HG03139 (cell line): Measurements from ENCODE around the gene TSGA10IP.
A peak's percentile ranks its signal among the peaks of the same experiment; 100 is the strongest.

Experiments used
- ATAC-seq: cut with Tn5 transposase; IDR thresholded peaks from one replicate; pipeline ENCODE4 v1.9.1; 2021; ENCODE audit not compliant: unreplicated experiment

Gene TSGA10IP

DNA sequence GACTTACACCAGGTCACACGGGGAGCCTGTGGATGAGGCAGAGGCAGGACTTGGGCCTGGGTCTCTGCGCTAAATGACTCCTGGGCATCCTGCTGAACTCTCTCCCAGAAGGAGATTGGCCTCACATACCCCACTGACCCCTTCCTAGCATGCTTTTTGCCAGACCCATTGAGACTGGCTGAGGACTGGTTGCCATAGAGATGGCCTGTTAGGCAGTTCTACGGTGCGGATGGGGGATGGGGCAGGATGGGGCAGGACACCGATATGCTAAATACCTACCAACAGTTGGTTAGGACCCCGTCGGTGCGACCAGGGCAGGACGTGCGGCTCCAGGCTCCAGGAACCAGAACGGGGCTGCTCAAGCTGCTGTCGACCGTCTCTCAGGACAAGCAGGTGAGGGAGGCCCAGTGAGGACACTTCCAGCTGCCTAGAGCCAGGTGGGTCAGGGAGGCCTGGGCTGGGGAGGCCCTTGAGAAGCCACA lies at the start of gene TSGA10IP:
TSS of gene TSGA10IP (plus strand) at position 51 of the 482 bp plus-strand sequence. CDS start at position 247, 196 bp downstream.
- no peak for ATAC-seq

DNA sequence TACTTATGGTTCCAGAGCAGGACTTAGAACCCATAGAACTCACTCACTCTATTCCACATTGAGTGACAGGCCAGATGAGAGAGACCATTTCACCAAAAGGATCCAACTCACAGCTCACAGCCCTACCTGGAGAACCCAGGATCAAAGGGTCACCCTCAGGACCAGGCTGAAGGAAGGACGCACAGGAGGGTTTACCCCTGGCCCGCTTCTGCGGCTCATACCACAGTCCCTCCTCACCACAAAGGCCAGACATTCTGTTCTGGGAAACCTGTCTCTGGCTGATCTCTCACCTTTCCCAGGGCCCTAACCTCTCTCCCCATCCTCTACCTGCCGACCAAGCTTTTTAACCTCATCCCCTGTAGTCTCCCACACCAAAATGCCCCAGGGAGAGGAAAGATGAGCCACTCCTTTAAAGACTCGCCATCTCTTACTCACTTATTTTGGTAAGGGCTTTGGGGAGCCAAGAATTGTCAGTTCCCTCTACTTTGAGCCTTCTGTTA lies 49.7 kb upstream of the TSGA10IP start:
- no peak for ATAC-seq

DNA sequence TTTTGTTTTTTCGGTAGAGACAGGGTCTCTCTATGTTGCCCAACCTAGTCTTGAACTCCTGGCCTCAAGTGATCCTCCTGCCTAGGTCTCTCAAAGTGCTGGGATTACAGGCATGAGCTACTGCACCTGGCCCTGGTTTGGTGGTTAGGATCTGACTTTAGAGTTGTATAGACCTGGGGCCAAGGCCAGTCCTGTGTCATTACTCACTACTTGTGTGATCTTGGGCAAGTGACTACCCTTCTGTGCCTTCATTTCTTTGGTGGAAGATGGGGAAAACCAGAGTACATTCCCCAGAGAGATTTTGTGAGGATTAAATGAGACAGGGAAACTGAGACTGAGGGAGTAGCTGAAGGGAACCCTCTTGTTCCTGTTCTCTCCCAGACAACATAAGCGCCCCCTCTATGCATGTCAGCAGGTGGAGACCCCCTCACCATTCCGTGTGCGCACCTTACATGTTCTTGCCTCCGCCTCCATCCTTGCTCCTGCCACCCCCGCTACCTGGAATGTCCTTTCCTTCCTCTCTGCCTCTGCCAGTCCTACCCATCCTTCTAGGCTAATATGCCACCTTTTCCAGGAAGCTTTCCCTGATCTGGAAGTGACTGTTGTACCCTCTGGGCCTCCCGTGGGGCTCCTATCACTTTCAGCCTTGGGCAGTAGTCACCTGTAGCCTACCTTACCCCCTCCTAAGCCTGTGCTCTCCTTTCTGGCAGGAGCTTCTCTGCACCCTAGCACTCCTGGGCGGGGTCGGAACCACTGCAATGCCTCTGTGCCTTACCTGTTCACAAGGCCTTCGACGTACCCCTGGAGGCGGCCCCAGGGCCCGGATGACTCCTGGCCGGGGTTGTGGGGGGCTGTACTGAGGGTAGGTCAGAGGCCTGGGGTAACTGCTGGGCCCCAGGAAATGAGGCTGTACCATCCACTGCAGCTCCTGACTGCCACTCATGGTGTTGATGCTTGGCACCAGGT lies 49.0 kb upstream of the TSGA10IP start:
- no peak for ATAC-seq

DNA sequence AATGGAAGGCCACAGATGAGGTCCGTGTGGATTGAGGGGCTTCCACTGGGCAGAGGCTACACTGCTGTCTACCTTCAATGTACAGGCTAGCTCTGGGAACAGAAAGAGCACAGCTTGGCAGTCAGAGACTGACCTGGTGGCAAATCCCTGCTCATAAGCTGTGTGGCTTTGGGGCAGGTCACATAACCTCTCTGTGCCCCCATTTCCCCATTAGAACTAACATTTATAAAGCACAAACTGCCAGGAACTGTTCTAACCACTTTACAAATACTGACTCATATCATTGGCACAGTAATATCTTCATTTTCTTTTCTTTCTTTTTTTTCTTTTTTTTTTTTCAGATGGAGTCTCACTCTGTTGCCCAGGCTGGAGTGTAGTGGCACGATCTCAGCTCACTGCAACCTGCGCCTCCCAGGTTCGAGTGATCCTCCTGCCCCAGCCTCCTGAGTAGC lies 48.2 kb upstream of the TSGA10IP start:
- ATAC-seq = no peak

DNA sequence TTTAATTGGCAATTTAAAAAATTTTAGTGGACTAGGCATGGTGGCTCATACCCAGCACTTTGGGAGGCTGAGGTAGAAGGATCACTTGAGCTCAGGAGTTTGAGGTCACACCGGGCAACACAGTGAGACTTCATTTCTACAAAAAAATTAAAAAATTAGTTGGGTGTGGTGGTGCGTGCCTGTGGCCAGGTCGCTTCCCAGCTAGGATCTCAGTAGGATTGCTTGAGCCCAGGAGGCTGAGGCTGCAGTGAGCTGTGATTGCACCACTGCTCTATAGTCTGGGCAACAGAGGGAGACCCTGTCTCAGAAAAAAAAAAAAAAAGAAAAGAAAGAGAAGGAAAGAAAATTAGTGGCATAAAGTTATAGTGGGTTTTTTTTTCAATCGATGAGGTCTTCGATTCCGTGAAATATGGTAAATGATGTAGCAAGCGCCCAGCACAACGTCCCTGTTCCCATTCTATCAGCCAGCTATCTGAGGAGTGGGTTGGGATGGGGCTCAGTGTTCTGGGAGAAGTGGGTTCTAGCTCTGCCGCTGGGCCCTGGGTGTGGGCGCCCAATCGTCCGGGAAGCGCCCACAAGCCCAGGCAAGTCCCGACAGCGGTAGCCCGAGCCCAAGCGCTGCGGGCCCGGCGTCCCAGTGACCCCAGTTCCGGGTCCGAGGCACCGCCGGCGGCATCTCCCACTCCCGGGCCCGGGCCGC lies 46.5 kb upstream of the TSGA10IP start:
- ATAC-seq = no peak

DNA sequence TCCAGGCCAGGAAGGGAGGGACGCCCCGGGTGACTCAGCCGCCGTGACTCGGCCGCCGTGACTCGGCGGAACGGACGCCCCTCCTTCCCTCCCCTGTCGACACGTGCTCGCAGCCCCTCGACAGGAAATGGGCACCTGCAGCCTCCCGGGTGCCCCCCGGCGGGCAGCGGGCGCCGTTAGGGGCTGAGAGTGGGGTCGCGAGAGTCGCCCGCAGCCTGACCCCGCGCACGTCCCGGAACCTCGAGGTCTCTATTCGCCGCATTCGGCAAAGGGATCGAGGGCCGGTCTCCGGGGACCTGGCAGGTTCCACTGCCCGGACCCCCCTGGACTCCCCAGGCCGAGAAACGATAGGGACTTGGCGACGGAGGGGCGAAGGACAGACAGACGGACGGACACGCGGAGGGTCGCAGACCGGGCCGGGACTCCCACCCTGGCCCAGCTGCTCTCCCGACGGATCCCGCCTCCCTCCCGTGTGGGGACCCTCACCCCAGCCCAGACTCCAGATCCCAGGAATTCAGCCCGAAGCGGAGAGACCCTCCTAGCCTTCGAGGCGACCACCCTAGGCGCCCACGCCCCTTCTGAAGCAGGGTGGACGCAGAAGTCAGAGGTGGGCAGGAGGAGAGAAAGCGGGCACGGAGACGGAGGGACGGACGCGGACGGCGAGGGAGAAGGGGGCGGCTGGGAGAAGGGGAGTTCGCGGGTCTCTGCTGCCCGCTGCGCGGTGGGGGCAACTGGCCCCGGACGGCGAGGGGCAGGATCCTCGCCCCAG lies 45.7 kb upstream of the TSGA10IP start:
- no peak for ATAC-seq

DNA sequence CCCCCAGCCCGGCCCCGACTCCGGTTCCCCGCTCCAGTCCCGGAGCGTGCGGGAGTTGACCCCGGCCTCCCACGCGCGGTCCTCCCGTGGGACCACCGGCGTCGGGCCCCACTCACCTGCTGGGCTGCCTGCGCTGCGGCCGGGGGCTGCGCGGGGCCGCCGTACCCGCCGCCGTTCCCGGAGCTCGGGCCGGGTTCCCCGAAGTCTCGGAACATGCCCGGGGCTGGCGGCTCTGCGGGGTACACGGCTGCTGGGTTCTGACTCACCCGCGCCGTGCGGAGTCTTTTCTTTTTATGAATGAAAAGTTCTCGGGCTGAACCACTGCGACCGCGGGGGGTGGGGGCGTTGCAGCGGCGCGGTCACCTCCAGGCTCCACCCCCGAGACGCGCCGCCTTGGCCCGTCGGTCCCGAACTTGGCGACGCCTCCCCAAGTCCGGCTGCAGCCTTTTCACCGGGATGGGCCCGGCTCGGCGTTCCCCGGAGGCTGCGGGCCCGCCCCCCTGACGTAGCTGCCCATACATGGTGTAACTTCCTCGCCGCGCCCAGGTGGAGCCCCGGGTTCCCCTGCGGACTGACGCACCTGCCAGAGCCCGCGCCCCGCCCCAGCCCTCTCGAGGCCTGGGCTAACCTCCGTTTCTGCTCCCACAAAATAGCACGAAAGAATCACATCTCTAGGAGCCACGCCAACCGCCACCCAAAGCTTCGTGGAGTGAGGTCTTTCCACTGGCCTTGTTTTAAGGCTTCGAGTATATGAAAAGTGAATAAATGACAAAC lies 45.0 kb upstream of the TSGA10IP start, which contains the start of gene FOSL1:
TSS of gene FOSL1 (minus strand) at position 264 of the 774 bp plus-strand sequence. CDS start at position 215, 49 bp downstream.
- peak; percentile 73 for ATAC-seq

DNA sequence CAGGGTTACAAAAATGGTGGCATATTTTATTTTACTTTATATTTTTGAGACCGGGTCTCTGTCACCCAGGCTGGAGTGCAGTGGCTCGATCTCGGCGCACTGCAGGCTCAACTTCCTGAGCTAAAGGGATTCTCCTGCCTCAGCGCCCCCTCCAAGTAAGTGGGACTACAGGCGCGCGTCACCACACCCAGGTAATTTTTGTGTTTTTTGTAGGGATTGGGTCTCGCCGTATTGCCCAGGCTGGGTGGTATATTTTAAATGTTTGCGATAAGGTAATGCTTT lies 44.4 kb upstream of the TSGA10IP start:
- no peak for ATAC-seq

DNA sequence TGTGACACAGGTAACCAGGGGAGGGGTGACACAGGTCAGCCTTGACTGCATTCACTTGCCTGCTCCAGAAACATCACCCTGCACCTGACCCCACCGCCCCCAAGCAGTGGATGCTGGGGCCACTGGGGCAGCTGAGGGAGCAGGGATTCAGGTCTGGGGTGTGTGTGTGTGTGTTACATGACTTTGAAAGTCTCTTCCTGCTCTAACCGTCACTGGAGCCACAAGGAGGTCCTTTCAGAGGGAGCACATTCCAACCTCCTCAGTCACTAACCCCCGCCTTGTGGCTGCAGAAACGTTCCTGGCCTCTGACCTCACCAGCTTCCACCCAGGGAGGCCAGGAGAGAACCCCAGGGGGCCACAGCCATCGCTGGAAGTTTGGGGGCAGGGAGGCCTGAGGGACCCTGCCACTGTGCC lies 42.2 kb upstream of the TSGA10IP start:
- ATAC-seq = no peak

DNA sequence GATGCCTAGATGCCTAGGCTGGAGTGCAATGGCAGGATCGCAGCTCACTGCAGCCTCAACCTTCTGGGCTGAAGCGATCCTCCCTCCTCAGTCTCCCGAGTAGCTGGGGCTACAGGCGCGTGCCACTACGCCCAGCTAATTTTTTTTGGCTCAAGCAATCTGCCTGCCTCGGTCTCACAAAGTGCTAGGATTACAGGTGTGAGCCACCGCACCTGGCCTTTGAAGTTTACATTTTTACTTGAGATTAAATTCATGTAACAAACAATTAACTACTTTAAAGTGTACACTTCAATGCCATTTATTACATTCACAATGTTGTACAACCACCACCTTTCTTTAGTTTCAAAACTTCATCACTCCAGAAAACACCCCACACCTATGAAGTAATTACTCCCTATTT lies 41.6 kb upstream of the TSGA10IP start:
- no peak for ATAC-seq

DNA sequence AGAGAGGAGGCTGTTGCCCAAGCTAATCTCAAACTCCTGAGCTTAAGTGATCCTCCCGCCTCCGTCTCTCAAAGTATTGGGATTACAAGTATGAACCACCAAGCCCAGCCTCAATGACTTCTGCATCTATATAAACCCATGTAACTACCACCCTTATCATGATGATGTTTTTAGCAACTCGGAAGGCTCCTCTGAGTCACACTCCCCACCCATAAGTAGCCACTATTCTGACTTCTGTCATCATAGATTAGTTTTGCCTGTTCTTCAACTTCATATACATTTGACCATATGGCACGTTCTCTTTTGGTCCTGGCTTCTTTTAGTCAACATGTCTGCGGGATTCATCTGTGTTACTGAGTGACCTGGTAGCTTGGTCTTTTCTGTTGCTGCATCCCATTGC lies 38.7 kb upstream of the TSGA10IP start:
- no peak for ATAC-seq

DNA sequence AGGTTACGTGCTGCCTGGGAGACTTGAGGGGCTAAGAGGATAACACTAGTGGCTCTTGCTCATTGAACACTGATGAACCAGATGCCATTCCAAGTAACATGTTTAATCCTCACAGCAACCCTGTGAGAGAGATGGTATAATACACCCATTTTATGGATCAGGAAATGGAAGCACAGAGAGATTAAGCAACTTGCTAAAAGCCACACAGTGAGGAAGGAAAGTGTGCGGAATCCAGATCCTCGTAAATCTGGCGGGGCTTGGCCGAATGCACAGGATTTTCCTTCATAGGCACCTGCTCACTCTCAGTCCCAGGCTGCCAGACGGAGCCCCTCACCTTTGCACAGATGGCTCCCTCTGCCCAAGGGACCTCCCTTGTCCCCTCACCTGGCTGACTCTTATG lies 37.4 kb upstream of the TSGA10IP start:
- ATAC-seq = no peak

DNA sequence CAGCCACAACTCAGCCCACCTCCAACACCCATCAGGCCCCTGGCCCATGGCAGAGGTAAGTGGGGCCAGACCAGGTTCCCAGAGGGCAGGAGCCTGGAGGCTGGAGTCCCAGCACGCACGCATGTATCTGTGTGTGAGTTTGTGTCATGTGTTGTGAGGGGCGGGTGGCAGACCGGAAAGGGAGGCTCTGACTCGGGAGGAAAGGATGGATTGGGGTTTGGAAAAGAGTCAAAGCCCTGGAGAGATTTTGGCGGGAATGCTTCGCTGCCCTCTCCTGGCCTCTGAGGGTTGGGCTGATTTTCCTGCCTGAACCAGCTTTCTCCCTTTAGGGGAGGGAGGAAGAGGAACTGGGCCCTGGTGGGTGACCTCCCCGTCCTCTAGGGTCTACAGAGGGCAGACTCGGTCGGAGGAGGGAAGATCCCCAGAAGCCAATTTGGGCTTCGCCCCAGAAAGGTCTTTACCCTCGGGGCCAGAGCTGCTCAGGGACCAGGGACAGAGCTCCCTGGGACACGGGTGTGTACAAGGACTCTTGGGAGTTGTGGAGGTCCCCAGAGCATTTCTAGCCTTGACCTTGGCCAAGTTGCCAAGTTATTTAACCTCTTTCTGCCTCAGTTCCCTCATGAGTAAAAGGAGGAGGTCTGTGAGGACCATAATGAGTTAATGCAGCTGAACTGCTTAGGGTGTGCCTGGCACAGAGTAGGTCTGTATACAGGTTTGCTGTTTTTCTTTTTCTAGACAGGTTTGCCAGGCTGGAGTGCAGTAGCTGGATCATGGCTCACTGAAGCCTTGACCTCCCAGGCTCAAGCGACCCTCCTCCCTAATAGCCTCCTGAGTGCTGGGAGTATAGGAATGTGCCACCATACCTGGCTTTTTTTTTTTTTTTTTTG lies 33.4 kb upstream of the TSGA10IP start:
- no peak for ATAC-seq

DNA sequence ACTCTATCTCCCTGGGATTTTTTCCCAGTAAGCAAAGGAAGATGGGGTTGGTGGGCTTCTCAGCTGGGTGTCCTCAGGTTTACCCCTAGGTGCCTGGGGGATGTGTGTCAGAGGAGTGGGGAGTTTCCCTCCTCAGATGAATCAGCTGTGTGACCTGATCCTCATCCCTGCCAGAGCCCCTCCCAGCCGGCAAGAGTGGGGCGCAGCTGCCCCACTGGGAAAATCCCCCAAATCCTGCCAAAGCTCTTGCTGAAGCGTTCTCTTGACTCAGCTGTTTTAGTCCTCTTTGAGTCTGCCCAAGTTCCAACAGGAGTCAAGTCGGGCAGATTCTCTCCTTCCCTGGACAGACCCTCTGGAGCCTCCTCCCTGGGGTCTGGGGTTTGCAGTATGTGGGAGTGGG lies 32.4 kb upstream of the TSGA10IP start:
- no peak for ATAC-seq

DNA sequence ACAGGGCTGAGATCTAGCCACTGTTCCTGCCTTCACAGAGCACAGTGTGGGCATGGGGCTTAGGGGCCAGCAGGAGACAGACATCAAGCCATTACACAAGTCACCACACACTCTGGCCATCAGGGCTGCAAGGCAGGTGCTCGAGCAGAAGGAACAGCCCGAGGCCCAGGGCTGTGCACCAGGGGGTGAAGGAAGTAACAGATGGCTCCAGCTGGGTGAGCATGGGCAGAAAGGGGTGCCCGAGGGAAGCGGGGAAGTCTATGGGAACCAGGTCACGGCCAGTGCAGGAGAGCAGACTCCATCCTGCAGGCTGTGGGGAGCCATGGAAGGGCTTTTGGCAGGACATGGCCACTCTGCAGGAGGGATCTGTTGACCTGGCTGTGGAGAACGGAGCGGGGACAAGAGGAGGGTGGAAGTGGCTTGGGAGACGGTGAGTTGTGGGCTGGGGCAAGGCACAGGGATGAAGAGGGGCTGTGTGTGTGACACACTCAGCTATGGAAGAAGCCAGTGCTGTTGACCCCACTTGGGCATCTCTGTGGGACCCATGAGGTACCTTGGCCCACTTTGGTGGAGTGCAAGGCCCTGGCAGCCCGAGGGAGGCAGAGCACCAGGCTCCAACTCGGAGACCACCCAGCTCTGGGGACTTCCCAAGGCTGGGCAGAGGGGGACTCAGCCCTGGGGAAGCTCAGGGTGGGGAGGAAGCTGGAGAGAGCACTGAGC lies 30.0 kb upstream of the TSGA10IP start:
- no peak for ATAC-seq

DNA sequence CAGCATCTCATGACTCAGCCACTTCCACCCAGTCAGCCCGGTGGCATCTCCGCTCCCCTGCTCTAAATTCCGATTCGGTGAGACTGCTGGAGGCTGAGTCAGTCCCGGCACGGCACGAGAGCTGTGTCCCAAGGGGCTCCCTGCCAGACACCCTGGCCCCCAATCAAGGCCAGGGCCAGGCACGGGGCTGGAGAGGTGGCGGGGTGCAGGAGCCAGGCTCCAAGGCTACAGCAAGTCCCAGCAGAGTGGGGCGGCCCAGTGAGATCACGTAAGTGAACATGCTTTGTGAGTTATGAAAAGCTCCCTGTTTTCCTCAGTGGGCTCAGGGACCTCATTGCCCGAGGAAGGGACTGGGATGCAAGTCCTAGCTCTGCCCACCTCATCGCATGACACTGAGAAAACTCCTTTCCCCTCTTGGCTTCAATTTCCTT lies 29.4 kb upstream of the TSGA10IP start:
- ATAC-seq = no peak

DNA sequence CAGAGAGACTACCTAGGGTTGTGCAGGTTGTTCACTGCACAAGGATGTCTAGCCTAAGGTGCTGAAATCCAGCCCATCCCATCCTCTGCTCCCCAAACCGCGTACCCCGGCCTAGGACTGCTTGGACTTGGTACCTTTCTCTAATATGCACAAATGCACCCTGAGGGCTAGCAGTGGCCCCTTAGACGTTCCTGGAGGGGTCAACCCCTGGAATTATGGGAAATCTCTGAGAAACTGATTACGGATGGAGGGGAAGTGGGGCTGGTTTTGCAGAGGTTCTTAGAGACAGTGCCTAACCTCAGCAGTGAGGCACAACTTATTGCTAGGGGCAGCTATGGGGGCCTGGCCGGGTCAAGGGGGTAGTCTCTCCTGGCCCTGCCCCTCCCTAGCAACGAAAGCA lies 28.9 kb upstream of the TSGA10IP start:
- ATAC-seq = no peak

DNA sequence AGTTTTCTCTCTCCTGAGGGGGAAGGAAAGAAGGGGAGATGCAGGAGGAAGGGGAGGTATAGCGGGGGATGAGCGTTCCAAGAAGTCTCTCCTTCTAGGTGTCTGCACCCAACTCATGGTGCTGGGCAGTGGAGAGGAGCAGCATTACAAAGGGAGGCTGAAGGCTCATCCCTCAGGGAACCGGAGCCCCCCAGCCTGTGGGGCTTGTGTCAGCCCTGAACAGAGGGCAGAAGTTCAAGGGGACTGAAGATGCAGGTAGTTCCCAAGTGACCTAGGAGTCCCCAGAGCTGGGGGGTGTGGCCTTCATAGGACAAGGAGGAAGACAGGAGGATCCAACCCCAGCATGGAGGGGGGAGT lies 28.2 kb upstream of the TSGA10IP start:
- ATAC-seq = no peak
